A549 (cell line): ENCODE data around the gene RNU1-4.
"Not testable (repeated sequence)": the region's sequence is repeated elsewhere in the genome, so short reads cannot be mapped to it uniquely, and the experiment has no call there.

ENCODE experiments used
- CHD2 ChIP-seq: fragments of 150-350 bp; IDR thresholded peaks from 2 replicates; pipeline ENCODE4 v1.6.1; 2014; ENCODE audit warnings: low read length; ENCODE audit not compliant: partially characterized antibody
- EP300 ChIP-seq, 2 experiments: fragments of >200 bp; sonication (Bioruptor Twin); formaldehyde crosslinking; IDR thresholded peaks; 2 replicates in 1 of 2; 3 replicates in 1 of 2; pipeline ENCODE4 v1.6.1; 2016 to 2017
- NPAS2 ChIP-seq: fragments of 250-450 bp; sonication (Bioruptor Pico); IDR thresholded peaks from 2 replicates; pipeline ENCODE4 v1.8.0; 2022; ENCODE audit warnings: mild to moderate bottlenecking, moderate library complexity, borderline replicate concordance

- not testable (repeated sequence) for TF ChIP-seq CHD2; NPAS2 (CRISPR knock-in tag); EP300 (IDR thresholded peaks at IDR 0.05)
Measured at GRCh38 chr1:16710618-16711017, 29.7 kb upstream of the RNU1-4 start.
